ENCODE data around the gene WFDC10B.
"Not testable (repeated sequence)": the region's sequence is repeated elsewhere in the genome, so short reads cannot be mapped to it uniquely, and the experiment has no call there.

The WFDC10B gene

GRCh38 chr20:45670139-45670538 is 34.7 kb downstream of the WFDC10B start, which contains the start of gene WFDC11:
Gene WFDC11, minus strand, starts transcription at chr20:45670239. Its CDS starts 19,639 bp downstream, at chr20:45650600.
- TF ChIP-seq FOXA1 (IDR thresholded peaks at IDR 0.05) (no peak), SP1 (IDR thresholded peaks at IDR 0.05) (no peak), BHLHE40 (IDR thresholded peaks at IDR 0.05; ENCODE audit: borderline replicate concordance) (no peak), L3MBTL2 (conservative IDR thresholded peaks at IDR 0.05) (no peak), LEF1 (IDR thresholded peaks at IDR 0.05; ENCODE audit: borderline replicate concordance) (no peak), NFRKB (IDR thresholded peaks at IDR 0.05) (no peak)
- ChIA-PET CTCF (interaction anchor here (0.7 kb wide), 1 partner anchor 233 kb away, joined by 3 read pairs; no protein-coding TSS in a partner anchor), POLR2A (no interaction called here)
- DNase-seq (ENCODE audit: extremely low spot score), result no peak

- CTCF ChIA-PET, POLR2A ChIA-PET: not testable (repeated sequence)
Observed at GRCh38 chr20:45657038-45657437, 47.8 kb downstream of the WFDC10B start.

GRCh38 chr20:45651726-45652125 is 53.1 kb downstream of the WFDC10B start:
- POLR2A ChIA-PET; CTCF ChIA-PET; DNase-seq (ENCODE audit: extremely low spot score): not testable (repeated sequence)

More at GRCh38 chr20:45657038-45657437, 47.8 kb downstream of the WFDC10B start:
- DNase-seq (ENCODE audit: extremely low spot score), result not testable (repeated sequence)

GRCh38 chr20:45649312-45649863 is 55.4 kb downstream of the WFDC10B start:
- TF ChIP-seq ZNF384 (IDR thresholded peaks at IDR 0.05), result no peak
- no peak for TF ChIP-seq SUZ12 (IDR thresholded peaks at IDR 0.05)
- no peak for TF ChIP-seq LEF1 (IDR thresholded peaks at IDR 0.05; ENCODE audit: borderline replicate concordance)
- TF ChIP-seq ELF4 (IDR thresholded peaks at IDR 0.05), result no peak
- TF ChIP-seq L3MBTL2 (conservative IDR thresholded peaks at IDR 0.05), result no peak
- no peak for TF ChIP-seq NFRKB (IDR thresholded peaks at IDR 0.05)
- no peak for TF ChIP-seq FOXA1 (IDR thresholded peaks at IDR 0.05)
- CTCF ChIA-PET, result no interaction called here

GRCh38 chr20:45647441-45648050 is 57.3 kb downstream of the WFDC10B start:
- CTCF ChIA-PET, result no interaction called here
- POLR2A ChIA-PET, result no interaction called here
- DNase-seq (ENCODE audit: extremely low spot score), result no peak
- TF ChIP-seq ZNF384 (IDR thresholded peaks at IDR 0.05), result no peak
- TF ChIP-seq SUZ12 (IDR thresholded peaks at IDR 0.05), result no peak
- no peak for TF ChIP-seq HDGF (IDR thresholded peaks at IDR 0.05; ENCODE audit: borderline replicate concordance)
- no peak for TF ChIP-seq SP1 (IDR thresholded peaks at IDR 0.05)
- no peak for TF ChIP-seq FOXA1 (IDR thresholded peaks at IDR 0.05)
- no peak for TF ChIP-seq FOXK2 (IDR thresholded peaks at IDR 0.05)
- no peak for TF ChIP-seq L3MBTL2 (conservative IDR thresholded peaks at IDR 0.05)
- no peak for TF ChIP-seq FOXM1 (IDR thresholded peaks at IDR 0.05; ENCODE audit: borderline replicate concordance)
- TF ChIP-seq PKNOX1 (IDR thresholded peaks at IDR 0.05), result no peak
- no peak for TF ChIP-seq ELF4 (IDR thresholded peaks at IDR 0.05)
- no peak for TF ChIP-seq NFRKB (IDR thresholded peaks at IDR 0.05)
- TF ChIP-seq BHLHE40 (IDR thresholded peaks at IDR 0.05; ENCODE audit: borderline replicate concordance), result no peak
- TF ChIP-seq TARDBP (IDR thresholded peaks at IDR 0.05), result no peak
- no peak for TF ChIP-seq ARNT (IDR thresholded peaks at IDR 0.05)

More at GRCh38 chr20:45649312-45649863, 55.4 kb downstream of the WFDC10B start:
- no peak for DNase-seq (ENCODE audit: extremely low spot score)
- POLR2A ChIA-PET, result no interaction called here

- TF ChIP-seq TARDBP (IDR thresholded peaks at IDR 0.05) (no peak), SUZ12 (IDR thresholded peaks at IDR 0.05) (no peak), FOXK2 (IDR thresholded peaks at IDR 0.05) (no peak), CTBP1 (IDR thresholded peaks at IDR 0.05; ENCODE audit: borderline replicate concordance) (no peak), ARNT (IDR thresholded peaks at IDR 0.05) (no peak), ELF4 (IDR thresholded peaks at IDR 0.05) (no peak), NFRKB (IDR thresholded peaks at IDR 0.05) (no peak), SP1 (IDR thresholded peaks at IDR 0.05) (no peak), LEF1 (IDR thresholded peaks at IDR 0.05; ENCODE audit: borderline replicate concordance) (no peak)
- no peak for DNase-seq (ENCODE audit: extremely low spot score)
- CTCF ChIA-PET, result no interaction called here
- POLR2A ChIA-PET, result no interaction called here
Observed at GRCh38 chr20:45646875-45647274, 57.9 kb downstream of the WFDC10B start.

- POLR2A ChIA-PET; DNase-seq (ENCODE audit: extremely low spot score); CTCF ChIA-PET: not testable (repeated sequence)
Observed at GRCh38 chr20:45645869-45646268, 59.0 kb downstream of the WFDC10B start.

GRCh38 chr20:45641076-45641475 is 63.7 kb downstream of the WFDC10B start:
- DNase-seq (ENCODE audit: extremely low spot score); CTCF ChIA-PET; POLR2A ChIA-PET: not testable (repeated sequence)

GRCh38 chr20:45639687-45640086 is 65.1 kb downstream of the WFDC10B start:
- DNase-seq (ENCODE audit: extremely low spot score), result no peak
- CTCF ChIA-PET, result interaction anchor here (0.6 kb wide), 1 partner anchor 141 kb away, joined by 4 read pairs; no protein-coding TSS in a partner anchor
- TF ChIP-seq HDGF (IDR thresholded peaks at IDR 0.05; ENCODE audit: borderline replicate concordance) (no peak), ARNT (IDR thresholded peaks at IDR 0.05) (no peak), SUZ12 (IDR thresholded peaks at IDR 0.05) (no peak), ELF4 (IDR thresholded peaks at IDR 0.05) (no peak), FOXM1 (IDR thresholded peaks at IDR 0.05; ENCODE audit: borderline replicate concordance) (no peak), LEF1 (IDR thresholded peaks at IDR 0.05; ENCODE audit: borderline replicate concordance) (no peak), FOXK2 (IDR thresholded peaks at IDR 0.05) (no peak), TARDBP (IDR thresholded peaks at IDR 0.05) (no peak), ZNF384 (IDR thresholded peaks at IDR 0.05) (no peak), SP1 (IDR thresholded peaks at IDR 0.05) (no peak)
- POLR2A ChIA-PET, result no interaction called here
